T-helper 1 cell treated with Interleukin-12 subunit alpha and Interleukin-12 subunit beta and Interleukin-4 antibody, amounts not matched to agents 30 ng/mL and 1 ng/mL, for 36 hours (primary cell): Measurements from ENCODE around the gene SLC7A1. TPM values are rescaled to one million over a fixed set of nuclear protein-coding genes. Genes with fewer than 3 reads are reported as not detected.

Experiments
- intact Hi-C: fragments of 100-400 bp; cut with micrococcal nuclease; formaldehyde crosslinking; loops from one replicate; pipeline ENCODE4 v1.15.1; 2024
- total RNA-seq: library from RNA; stranded (reverse); gene quantifications from 2 replicates; pipeline ENCODE4 v1.2.3, GENCODE V29; 2022

SLC7A1 gene
- total RNA-seq, 1 donor from 2014 or later, result 84.3 TPM

GRCh38 chr13:29459813-29460355 lies 135.6 kb downstream of the SLC7A1 start:
- intact Hi-C loops, result no loop called here
